ENCODE results near the gene GBF1. TPM values are rescaled to one million over a fixed set of nuclear protein-coding genes. Genes with fewer than 3 reads are reported as not detected.
A peak's percentile ranks its signal among the peaks of the same experiment; 100 is the strongest.

GBF1 gene
- total and polyA plus RNA-seq, 2 of the 13 experiments (the other 11 are each of a cell fraction or from before 2014, with no cell fraction given), result 17.1 to 21.9 TPM

GRCh38 chr10:102408131-102408727 lies 162.9 kb downstream of the GBF1 start:
- WGBS (ENCODE audit: low lambda C conversion rate), result 65% methylated on average over 10 of the region's 14 CpGs
- Histone ChIP-seq H3K79me2 (ENCODE audit: insufficient read depth, low read length) (no peaks in the 10 kb centered on the region), H3K4me2 (ENCODE audit: low read depth, low read length) (peak overlapping the region; percentile 61), H3K9me3 (ENCODE audit: low read length) (no peaks in the 10 kb centered on the region), H3K27ac (ENCODE audit: extremely low read length, insufficient read depth, low read length) (no peak overlapping the region), H3K36me3 (replicated peaks in 1 of 2; ENCODE audit: control insufficient read depth in 1 of 2, insufficient read depth in 2 of 2, low read length in 2 of 2) (no peaks in the 10 kb centered on the region), H3K27me3 (ENCODE audit: control insufficient read depth in 1 of 2, insufficient read depth in 2 of 2, low read length in 2 of 2) (peaks cover 23 to 64% of the 10 kb centered on the region in 2 experiments), H4K20me1 (ENCODE audit: insufficient read depth, low read length) (peaks cover 4% of the 10 kb centered on the region; the same call in 1 of the 2 replicates), H3K9ac (ENCODE audit: insufficient read depth, low read depth, low read length) (no peak overlapping the region), H2AFZ (ENCODE audit: low read length) (no peak overlapping the region), H3K4me1 (ENCODE audit: insufficient read depth, low read length) (peaks cover 25% of the 10 kb centered on the region), H3K4me3 (replicated peaks in 1 of 3; ENCODE audit: insufficient read depth in 1 of 3, low read depth in 2 of 3, low read length in 3 of 3) (peak overlapping the region in 2 of 3 experiments; percentile 58 to 64; a peak in 3 of 6 replicates)
- POLR2A ChIA-PET, result no interaction called here
- CTCF ChIA-PET (ENCODE audit: low intra/inter-chr PET ratio, low total read pairs), result no interaction called here
- intact Hi-C loops (cut with micrococcal nuclease; ENCODE audit: unreplicated experiment) (no loop called here), in situ Hi-C loops (cut with HindIII; ENCODE audit: extremely low pct_ligation_motif_present, low pct_unique_long_range_greater_than_20kb) (loop anchor here (10.0 kb wide), 1 partner anchor 67 kb away; no protein-coding TSS in a partner anchor)
- ATAC-seq (no peak), FAIRE-seq (no peak), DNase-seq (ENCODE audit: low spot score) (no peak)
- no TSS peak for BruUV-seq (replicated peaks)
- TF ChIP-seq ZNF891 (CRISPR knock-in tag; IDR thresholded peaks at IDR 0.05) (0 out of 2 replicates have a peak, but pooled peaks have one; percentile 26), CREB1 (IDR thresholded peaks at IDR 0.05) (peak; percentile 65; the same call in 1 of the 2 replicates), CREB1 (CRISPR knock-in tag; IDR thresholded peaks at IDR 0.05) (no peak), MED13 (CRISPR knock-in tag; IDR thresholded peaks at IDR 0.05) (no peak), ARHGAP35 (CRISPR knock-in tag; IDR thresholded peaks at IDR 0.05; ENCODE audit: borderline replicate concordance) (no peak), NKX3-1 (CRISPR knock-in tag; IDR thresholded peaks at IDR 0.05) (no peak)
- TF ChIP-seq, protein P1, sequence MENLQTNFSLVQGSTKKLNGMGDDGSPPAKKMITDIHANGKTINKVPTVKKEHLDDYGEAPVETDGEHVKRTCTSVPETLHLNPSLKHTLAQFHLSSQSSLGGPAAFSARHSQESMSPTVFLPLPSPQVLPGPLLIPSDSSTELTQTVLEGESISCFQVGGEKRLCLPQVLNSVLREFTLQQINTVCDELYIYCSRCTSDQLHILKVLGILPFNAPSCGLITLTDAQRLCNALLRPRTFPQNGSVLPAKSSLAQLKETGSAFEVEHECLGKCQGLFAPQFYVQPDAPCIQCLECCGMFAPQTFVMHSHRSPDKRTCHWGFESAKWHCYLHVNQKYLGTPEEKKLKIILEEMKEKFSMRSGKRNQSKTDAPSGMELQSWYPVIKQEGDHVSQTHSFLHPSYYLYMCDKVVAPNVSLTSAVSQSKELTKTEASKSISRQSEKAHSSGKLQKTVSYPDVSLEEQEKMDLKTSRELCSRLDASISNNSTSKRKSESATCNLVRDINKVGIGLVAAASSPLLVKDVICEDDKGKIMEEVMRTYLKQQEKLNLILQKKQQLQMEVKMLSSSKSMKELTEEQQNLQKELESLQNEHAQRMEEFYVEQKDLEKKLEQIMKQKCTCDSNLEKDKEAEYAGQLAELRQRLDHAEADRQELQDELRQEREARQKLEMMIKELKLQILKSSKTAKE (CRISPR knock-in tag; IDR thresholded peaks at IDR 0.05; ENCODE audit: borderline replicate concordance), result no peak
